Measurements from ENCODE around the gene USP11. TPM values are rescaled to one million over a fixed set of nuclear protein-coding genes. Genes with fewer than 3 reads are reported as not detected.

The USP11 gene
- total RNA-seq, 4 donors from 2014 or later = 17.0 to 35.3 (median 25.0) TPM

- no peaks in the 10 kb centered on the region for H3K9me3 ChIP-seq
- no peaks in the 10 kb centered on the region for H3K27me3 ChIP-seq
- in situ Hi-C loops (cut with MboI; ENCODE audit: low sequenced_read_pairs in 4 of 4) = loop anchor here in 3 of 4 donors (10.0 to 25.0 kb wide), 3 partner anchors 170 to 333 kb away; partner anchors contain the start of gene ZNF157 (in 1 of the 3)
- no peaks in the 10 kb centered on the region for H3K36me3 ChIP-seq
- TF ChIP-seq POLR2A (IDR thresholded peaks at IDR 0.05) (no peak), CTCF (IDR thresholded peaks at IDR 0.05 in 4 of 5, conservative IDR thresholded peaks at IDR 0.05 in 1 of 5) (no peak)
- peaks cover 19 to 31% of the 10 kb centered on the region in 2 donors for H3K4me1 ChIP-seq
- ATAC-seq (no peak), DNase-seq (no peak)
- H3K27ac ChIP-seq = no peak overlapping the region
- intact Hi-C loops (cut with DNase I; ENCODE audit: low total_unique reads) = loop anchor here (2.0 to 5.0 kb wide), 4 partner anchors 175 to 830 kb away; partner anchors contain the start of genes ELK1 and ZNF41
- H3K4me3 ChIP-seq = peak overlapping the region in 3 of 4 donors; percentile 65 to 69 (median 68)
These were observed 40.9 kb upstream of the USP11 start for GRCh38 chrX:47191806-47192401.

GRCh38 chrX:47193475-47194193 is 39.2 kb upstream of the USP11 start, which contains the start of gene UBA1:
Gene UBA1, plus strand, starts transcription at chrX:47193829. Its CDS starts 4,974 bp downstream, at chrX:47198803.
- Histone ChIP-seq H3K27ac (peak within 1 kb of the TSS; percentile 98 to 100 (median 98)), H3K4me3 (peak within 1 kb of the TSS; percentile 69 to 97 (median 89)), H3K36me3 (peaks cover 0 to 6% of the 10 kb centered on the region in 2 donors), H3K27me3 (no peaks in the 10 kb centered on the region), H3K4me1 (peaks cover 29 to 46% of the 10 kb centered on the region in 2 donors), H3K9me3 (no peaks in the 10 kb centered on the region)
- intact Hi-C loops (cut with DNase I; ENCODE audit: low total_unique reads) = loop anchor here (1.0 to 5.0 kb wide), 7 partner anchors 25 to 829 kb away; partner anchors contain the start of genes CDK16, USP11 and ZNF41
- ATAC-seq (peak; percentile 79 to 84), DNase-seq (peak; percentile 84 to 92)
- TF ChIP-seq CTCF (IDR thresholded peaks at IDR 0.05 in 4 of 5, conservative IDR thresholded peaks at IDR 0.05 in 1 of 5) (peak; percentile 58 to 96 (median 91)), POLR2A (IDR thresholded peaks at IDR 0.05) (peak; percentile 84 to 86)
- in situ Hi-C loops (cut with MboI; ENCODE audit: low sequenced_read_pairs in 4 of 4) = loop anchor here in 3 of 4 donors (10.0 to 25.0 kb wide), 3 partner anchors 169 to 331 kb away; partner anchors contain the start of gene ZNF157 (in 1 of the 3)

GRCh38 chrX:47194194-47194787 is 38.5 kb upstream of the USP11 start:
- ATAC-seq = peak; percentile 10 to 13
- no peaks in the 10 kb centered on the region for H3K9me3 ChIP-seq
- intact Hi-C loops (cut with DNase I; ENCODE audit: low total_unique reads) (loop anchor here (5.0 kb wide), 3 partner anchors 173 to 828 kb away; partner anchors contain the start of gene ZNF41), in situ Hi-C loops (cut with MboI; ENCODE audit: low sequenced_read_pairs in 4 of 4) (loop anchor here in 3 of 4 donors (10.0 to 25.0 kb wide), 3 partner anchors 168 to 331 kb away; partner anchors contain the start of gene ZNF157 (in 1 of the 3))
- H3K4me3 ChIP-seq = peak overlapping the region; percentile 69 to 97 (median 89)
- no peaks in the 10 kb centered on the region for H3K27me3 ChIP-seq
- peaks cover 4 to 13% of the 10 kb centered on the region in 2 donors for H3K36me3 ChIP-seq
- no peak for DNase-seq
- TF ChIP-seq POLR2A (IDR thresholded peaks at IDR 0.05) (no peak), CTCF (IDR thresholded peaks at IDR 0.05 in 4 of 5, conservative IDR thresholded peaks at IDR 0.05 in 1 of 5) (no peak)
- peaks cover 36 to 53% of the 10 kb centered on the region in 2 donors for H3K4me1 ChIP-seq
- peak overlapping the region; percentile 98 to 100 (median 98) for H3K27ac ChIP-seq

GRCh38 chrX:47196098-47196497 is 36.7 kb upstream of the USP11 start:
- Histone ChIP-seq H3K9me3 (no peaks in the 10 kb centered on the region), H3K4me3 (peak overlapping the region in 2 of 4 donors; percentile 69 to 97), H3K27ac (peak overlapping the region; percentile 68 to 100 (median 98)), H3K36me3 (peaks cover 4 to 31% of the 10 kb centered on the region in 2 donors), H3K4me1 (peaks cover 38 to 51% of the 10 kb centered on the region in 2 donors), H3K27me3 (no peaks in the 10 kb centered on the region)
- TF ChIP-seq CTCF (IDR thresholded peaks at IDR 0.05 in 4 of 5, conservative IDR thresholded peaks at IDR 0.05 in 1 of 5) (no peak), POLR2A (IDR thresholded peaks at IDR 0.05) (no peak)
- intact Hi-C loops (cut with DNase I; ENCODE audit: low total_unique reads) (no loop called here), in situ Hi-C loops (cut with MboI; ENCODE audit: low sequenced_read_pairs in 4 of 4) (loop anchor here (5.0 to 25.0 kb wide), 4 partner anchors 166 to 329 kb away; partner anchors contain the start of gene ZNF157 (in 2 of the 4))
- ATAC-seq (no peak), DNase-seq (no peak)

All from gastrocnemius medialis (tissue), 4 donors.